GM13977 (cell line): ENCODE results near the gene CBX8.

Experiments used
- DNase-seq: peaks from one replicate; pipeline ENCODE4 v3.0.0; 2012; ENCODE audit warnings: low spot score
- in situ Hi-C: fragments of 300-500 bp; cut with MboI; formaldehyde crosslinking; loops from one replicate; pipeline ENCODE4 v1.12.0; 2022; ENCODE audit warnings: low sequenced_read_pairs, low pct_unique_long_range_greater_than_20kb, mixed read lengths, inconsistent platforms; ENCODE audit not compliant: unreplicated experiment
- TF ChIP-seq, protein P1 (sequence below): IDR thresholded peaks from 2 replicates; pipeline ENCODE4 v1.5.1; 2012; ENCODE audit warnings: mild to moderate bottlenecking, control low read depth; ENCODE audit not compliant: insufficient read depth; ENCODE audit errors: extremely low read depth, missing control alignments

CBX8 gene

DNA sequence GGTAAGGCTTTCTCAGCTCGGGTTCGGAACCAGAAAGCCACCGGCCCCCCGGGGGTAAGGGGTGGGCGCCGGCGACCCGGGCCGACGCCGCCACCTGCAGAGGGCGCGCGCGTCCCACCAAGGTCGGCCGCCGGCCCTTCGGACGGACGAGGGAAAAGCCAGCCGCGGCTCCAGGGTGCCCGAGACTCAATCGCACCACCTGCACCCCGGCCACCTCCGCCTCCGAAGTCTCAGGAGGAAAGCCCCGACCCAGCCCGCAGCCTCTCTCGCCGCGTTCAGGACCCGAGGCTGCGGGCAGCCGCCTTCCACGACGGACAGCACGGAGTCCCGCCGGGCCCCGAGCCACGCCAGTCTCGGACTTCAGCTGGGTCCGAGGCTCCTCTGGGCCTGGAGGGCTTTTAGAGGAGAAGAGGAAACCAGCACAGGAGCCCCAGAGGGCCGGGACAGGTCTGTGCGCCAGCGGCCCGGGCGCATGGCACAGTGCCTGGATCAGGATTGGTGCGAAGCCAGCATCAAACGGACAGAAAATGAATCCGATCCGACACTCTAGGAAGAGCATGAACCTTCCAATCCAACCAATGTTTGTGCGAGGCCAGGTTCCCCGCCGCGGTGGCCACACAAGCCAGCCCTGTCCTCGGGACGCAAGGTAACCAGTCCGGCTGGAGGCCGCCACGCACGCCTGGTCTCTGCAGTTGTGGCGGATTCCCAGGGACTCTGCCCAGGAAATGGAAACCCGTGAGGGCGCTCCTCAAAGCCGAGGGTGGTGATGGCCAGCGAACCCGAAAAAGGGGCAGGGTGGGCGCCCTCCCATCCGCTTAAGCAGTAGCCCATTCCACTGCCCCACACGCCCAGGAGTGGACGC, 6.7 kb downstream of the CBX8 start:
- in situ Hi-C loops = loop anchor here (10.0 to 25.0 kb wide), 2 partner anchors 55 to 172 kb away; no protein-coding TSS in a partner anchor
- TF ChIP-seq, protein P1, sequence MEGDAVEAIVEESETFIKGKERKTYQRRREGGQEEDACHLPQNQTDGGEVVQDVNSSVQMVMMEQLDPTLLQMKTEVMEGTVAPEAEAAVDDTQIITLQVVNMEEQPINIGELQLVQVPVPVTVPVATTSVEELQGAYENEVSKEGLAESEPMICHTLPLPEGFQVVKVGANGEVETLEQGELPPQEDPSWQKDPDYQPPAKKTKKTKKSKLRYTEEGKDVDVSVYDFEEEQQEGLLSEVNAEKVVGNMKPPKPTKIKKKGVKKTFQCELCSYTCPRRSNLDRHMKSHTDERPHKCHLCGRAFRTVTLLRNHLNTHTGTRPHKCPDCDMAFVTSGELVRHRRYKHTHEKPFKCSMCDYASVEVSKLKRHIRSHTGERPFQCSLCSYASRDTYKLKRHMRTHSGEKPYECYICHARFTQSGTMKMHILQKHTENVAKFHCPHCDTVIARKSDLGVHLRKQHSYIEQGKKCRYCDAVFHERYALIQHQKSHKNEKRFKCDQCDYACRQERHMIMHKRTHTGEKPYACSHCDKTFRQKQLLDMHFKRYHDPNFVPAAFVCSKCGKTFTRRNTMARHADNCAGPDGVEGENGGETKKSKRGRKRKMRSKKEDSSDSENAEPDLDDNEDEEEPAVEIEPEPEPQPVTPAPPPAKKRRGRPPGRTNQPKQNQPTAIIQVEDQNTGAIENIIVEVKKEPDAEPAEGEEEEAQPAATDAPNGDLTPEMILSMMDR = peak; percentile 89
- peak; percentile 94 for DNase-seq

DNA sequence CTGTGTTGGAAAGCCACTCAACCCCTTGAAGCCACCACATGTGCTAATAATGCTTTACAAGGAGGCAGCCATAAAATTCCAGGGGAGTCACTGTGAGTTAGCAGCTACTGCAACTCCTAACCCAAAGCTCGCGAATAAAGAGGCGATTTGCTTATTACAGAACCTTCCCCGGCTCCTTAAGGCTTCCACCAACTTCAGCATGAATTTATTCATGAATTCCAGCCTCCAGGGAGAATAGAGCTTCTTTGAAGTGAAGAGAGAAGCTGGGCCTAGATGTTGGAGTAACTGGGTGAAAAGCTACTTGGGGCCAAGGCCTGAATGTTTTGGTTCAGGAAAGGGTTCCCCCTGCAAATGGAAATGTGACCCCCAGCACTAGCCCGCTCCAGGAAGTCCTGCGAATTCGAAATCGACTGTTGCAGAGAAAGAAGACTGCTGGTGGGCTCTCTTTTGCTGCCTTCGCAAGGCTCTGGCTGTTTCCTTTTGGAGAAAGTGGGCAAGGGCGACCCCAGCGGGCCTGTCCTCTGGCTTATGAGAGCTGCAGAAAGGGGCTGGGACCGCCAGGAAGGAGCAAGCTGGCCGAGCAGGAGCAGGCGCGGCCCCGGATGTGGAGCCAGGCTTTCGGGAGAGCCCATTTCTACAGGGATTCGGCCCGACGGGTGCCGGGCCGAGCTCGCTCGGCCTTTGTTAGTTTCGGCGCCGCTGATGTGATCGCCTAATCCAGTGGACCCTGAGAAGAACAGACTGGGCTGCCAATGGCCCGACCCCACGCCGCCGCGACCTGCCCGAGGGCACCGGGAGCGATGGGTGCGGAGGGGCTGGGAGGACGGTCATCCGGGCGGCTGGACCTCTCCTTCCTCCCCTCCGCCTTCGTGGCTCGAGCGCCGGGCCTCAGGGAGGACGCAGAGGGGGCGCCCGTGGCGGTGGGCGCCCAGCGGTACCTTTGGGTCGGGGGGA, 7.6 kb downstream of the CBX8 start:
- TF ChIP-seq, protein P1 = no peak
- in situ Hi-C loops = loop anchor here (25.0 kb wide), 1 partner anchor 173 kb away; no protein-coding TSS in a partner anchor
- DNase-seq = no peak

DNA sequence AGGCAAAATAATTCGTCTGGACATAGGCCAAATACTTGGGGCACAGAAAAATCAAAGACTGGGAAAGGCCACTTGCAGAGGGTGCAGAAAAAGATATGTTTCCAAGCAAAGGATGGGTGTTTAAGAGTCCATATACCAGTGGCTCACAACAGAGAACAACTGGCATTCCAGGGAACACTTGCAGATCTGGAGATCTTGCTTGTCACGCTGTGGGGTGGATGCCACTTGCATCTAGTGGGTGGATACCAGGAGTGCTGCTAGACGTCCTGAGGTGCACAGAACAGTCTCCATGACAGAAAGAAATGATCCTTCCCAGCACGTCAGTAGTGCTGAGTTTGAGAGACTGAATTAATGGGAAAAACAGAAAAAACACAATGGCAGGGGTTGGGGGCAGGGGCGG, 8.4 kb downstream of the CBX8 start:
- TF ChIP-seq, protein P1 = no peak
- no peak for DNase-seq
- in situ Hi-C loops = loop anchor here (25.0 kb wide), 1 partner anchor 174 kb away; no protein-coding TSS in a partner anchor

DNA sequence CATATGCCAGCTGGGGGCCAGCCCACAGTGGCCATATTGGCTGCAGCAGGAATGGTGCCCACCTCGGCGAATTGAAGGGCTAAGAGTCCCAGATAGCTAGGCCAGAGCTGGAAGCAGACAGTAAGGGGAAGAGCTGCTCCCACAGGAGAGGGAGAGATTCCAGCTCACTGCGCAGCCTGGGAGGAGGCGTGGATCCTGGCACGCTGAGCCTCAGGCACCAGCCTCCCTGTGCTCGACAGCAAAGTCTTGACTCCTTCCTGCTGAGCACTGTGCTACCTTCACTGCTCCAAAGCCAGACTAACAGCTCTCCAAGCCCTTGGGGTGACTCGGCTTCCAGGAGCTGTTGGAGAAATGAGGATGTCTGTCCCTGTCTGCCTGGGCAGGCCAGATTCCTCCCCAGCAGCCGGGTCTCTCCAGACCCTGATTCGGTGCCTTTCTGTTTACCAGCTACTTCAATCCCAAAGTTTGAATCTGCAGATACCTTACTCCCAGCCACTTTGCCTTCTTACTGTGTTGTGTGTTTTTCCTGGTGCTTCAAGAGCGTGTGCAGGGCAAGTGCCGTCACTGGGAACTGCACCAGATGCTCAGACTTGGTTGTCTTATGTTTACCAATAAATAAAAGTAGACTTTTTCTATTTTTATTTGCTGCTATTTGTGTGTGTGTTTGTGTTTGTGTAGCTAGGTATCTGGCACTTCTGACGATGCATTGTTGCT, 9.8 kb downstream of the CBX8 start:
- TF ChIP-seq, protein P1 = no peak
- in situ Hi-C loops = loop anchor here (25.0 kb wide), 1 partner anchor 175 kb away; no protein-coding TSS in a partner anchor
- no peak for DNase-seq

DNA sequence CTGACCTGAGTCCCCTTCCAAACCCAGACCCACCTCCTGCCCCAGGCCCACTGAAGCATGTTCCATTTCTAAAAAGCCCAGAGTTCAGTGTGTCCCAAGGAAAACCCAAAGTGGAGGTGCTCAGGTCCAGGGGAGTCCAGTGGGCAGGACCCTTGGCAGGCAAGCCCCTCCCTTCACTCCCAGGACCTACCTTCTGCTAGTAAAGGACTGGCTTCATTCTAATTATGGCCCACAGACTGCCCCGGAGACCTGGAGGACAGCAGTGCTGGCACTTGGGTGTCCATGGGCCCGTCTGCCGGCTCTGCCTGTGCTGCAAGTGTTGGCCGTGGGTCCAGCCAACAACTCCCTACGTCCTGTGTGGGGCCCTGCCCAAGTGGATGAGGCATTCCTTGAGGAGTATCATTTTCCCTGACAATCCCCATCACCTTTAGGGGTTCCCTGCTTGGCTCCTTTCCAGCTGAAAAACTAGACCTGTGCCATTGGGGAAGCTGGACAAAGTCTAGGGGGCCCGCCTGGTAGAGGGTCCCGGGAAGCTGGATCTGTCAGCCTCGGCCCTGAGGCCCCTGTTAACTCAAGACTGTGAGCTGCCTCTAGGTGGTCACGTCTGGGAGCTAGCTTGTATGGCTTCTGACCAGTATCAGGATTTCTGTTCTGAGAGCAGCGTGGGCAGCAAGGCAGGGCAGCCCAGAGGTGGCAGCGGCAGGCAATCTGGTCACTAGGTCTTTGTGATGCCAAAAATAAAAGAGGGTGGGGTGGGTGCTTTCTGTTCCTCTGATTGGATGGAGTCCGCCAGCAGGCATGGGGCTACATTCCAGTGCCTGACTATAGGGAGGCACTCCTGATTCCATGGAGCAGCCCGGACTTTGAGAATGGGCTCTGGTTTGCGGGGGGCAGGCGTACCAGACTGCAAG, 10.7 kb downstream of the CBX8 start:
- DNase-seq = no peak
- in situ Hi-C loops = loop anchor here (25.0 kb wide), 1 partner anchor 176 kb away; no protein-coding TSS in a partner anchor
- TF ChIP-seq, protein P1 = no peak
